GM19240 (cell line): ENCODE results near the gene TSPEAR.
"Not testable (repeated sequence)": the region's sequence is repeated elsewhere in the genome, so short reads cannot be mapped to it uniquely, and the experiment has no call there.

Experiments used
- DNase-seq: peaks from one replicate; pipeline ENCODE4 v3.0.0; 2011; ENCODE audit warnings: low spot score; ENCODE audit not compliant: insufficient read length

TSPEAR gene

DNA sequence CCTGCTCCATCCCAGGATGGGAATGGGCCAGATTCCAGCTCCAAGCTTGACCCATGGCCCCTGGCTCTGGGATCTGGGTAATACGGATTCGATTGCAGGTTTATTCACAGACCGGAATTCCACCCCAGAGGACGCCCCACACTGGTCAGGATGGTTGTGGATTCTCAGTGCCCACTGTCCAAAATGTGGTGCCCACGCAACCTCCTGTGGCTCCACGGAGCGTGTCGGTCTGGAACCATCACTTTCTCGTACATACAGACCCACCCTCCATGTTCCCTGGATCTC is 203.0 kb downstream of the TSPEAR start:
- no peak for DNase-seq

DNA sequence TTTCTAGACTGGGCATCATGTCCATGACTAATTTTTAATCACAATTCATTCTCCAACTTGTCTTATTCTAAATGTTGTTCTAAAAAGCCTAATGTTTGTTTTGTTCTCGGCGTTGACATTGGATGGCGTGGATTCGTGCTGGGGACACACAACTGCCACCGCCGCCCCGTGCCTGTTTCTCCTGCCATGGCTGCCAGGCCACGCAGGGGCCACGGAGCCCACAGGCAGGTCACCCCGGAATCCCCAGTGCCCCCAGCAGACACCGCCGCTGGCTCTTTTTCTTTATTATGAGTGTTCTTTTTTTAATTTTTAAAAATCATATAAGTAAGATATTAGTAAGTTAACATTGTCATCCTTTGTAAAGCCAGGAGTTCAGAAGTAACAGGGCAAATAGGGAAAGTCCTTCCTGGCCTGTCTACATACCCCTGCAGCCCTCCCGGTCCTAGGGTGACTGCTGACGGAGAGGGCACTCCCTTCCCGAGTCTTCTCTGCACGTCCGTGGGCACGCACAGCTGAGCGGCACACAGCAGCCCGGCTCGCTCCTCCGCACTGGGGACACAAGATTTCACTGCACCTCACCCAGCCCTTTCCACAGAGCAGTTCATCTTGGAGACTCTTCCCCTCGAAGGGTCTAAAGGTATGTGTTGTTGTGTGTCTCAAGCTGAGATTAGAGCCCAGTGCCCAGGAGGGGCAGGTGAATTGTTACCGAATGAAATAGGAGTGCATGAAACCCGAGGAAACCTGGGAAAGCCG is 203.5 kb downstream of the TSPEAR start:
- DNase-seq: no peak

DNA sequence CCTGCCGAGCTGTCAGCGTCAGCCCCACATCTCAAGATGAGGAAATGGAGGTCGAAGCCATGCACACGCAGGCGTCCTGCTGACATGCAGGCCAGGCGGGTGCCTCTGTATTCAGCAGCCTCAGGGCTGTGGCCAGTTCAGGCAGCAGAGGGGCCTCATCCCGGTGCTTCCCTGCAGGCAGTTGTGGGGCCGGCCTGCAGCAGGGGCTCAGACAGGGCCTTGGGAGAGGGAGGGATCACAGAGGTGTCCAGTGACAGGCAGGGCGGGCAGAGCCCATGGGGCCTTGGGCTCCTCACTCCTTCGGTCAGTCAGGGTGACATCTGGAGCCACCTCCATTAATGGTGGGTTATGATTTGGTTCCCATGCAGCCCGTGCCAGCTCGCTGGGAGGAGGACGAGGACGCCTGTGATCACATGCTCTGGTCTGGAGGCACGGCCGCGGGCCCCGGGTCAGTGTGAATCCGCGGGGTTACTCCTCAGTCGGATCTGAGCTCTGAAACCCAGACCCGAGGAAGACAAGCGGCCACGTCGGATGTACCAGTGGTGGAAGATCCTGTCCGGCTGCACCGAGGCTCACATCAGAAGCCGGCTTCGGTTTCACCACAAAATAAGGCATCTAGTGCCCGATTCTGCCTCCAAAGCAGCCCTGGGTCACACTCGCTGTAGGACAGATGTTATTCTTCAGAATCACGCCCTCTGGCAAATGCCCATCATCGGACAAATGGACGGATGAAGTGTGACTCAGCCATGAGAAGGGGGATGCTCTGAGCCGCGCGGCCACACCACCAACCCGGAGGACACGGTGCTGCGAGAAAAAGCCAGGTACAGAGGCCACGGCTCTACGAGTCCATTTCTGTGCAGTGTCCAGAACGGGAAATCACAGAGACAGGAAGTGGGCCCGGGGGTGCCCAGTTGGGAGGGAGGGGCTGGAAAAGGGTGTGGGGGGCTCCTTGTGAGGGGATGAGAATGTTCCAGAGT is 204.8 kb downstream of the TSPEAR start:
- DNase-seq: no peak

DNA sequence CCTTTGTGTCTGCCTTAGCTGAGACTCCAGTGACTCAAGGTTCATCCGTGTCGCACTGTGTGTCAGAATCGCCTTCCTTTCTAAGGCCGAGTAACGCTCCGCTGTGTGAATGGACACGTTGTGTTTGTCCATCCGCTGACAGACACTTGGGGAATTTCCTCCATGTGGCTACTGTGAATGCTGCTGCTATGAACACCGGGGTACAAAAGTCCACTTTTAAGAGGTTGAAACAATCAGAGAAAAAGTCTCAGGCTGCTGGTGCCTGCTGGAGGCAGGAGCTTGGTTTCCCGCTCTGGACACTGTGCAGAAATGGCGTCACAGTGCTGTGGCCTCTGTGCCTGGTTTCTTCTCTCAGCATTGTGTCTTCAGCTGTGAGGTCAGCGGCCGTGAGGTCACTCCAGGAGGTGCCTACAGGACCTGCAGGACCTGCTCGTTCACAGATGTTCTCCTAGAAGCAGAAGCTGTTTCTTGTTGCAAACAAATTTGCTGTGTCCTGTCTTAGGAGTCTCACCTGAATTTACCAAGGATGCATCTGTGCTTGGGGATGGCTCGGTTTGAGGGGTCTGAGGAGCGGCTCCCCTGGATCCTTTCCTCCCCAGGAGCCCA is 205.6 kb downstream of the TSPEAR start:
- no peak for DNase-seq

DNA sequence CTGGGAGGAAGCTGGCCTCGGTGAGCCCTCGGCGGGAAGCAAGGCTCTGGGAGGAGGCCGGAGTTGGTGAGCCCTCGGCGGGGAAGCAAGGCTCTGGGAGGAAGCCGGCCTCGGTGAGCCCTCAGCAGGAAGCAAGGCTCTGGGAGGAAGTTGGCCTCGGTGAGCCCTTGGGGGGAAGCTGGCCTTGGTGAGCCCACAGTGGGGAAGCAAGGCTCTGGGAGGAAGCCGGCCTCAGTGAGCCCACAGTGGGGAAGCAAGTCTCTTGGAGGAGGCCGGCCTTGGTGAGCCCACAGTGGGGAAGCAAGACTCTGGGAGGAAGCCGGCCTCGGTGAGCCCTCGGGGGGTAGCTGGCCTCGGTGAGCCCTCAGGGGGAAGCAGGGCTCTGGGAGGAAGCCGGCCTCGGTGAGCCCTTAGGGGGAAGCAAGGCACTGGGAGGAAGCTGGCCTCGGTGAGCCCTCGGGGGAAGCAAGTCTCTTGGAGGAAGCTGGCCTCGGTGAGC is 207.4 kb downstream of the TSPEAR start:
- no peak for DNase-seq

DNA sequence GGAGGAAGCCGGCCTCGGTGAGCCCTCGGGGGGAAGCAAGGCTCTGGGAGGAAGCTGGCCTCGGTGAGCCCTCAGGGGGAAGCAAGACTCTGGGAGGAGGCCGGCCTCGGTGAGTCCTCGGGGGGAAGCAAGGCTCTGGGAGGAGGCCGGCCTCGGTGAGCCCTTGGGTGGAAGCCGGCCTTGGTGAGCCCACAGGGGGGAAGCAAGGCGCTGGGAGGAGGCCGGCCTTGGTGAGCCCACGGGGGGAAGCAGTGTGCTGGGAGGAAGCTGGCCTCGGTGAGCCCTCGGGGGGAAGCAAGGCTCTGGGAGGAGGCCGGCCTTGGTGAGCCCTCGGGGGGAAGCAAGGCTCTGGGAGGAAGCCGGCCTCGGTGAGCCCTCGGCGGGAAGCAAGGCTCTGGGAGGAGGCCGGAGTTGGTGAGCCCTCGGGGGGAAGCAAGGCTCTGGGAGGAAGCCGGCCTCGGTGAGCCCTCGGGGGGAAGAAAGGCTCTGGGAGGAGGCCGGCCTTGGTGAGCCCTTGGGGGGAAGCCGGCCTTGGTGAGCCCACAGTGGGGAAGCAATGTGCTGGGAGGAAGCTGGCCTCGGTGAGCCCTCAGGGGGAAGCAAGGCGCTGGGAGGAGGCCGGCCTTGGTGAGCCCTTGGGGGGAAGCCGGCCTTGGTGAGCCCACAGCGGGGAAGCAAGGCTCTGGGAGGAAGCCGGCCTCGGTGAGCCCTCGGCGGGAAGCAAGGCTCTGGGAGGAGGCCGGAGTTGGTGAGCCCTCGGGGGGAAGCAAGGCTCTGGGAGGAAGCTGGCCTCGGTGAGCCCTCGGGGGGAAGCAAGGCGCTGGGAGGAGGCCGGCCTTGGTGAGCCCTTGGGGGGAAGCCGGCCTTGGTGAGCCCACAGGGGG is 208.1 kb downstream of the TSPEAR start:
- not testable (repeated sequence) for DNase-seq

DNA sequence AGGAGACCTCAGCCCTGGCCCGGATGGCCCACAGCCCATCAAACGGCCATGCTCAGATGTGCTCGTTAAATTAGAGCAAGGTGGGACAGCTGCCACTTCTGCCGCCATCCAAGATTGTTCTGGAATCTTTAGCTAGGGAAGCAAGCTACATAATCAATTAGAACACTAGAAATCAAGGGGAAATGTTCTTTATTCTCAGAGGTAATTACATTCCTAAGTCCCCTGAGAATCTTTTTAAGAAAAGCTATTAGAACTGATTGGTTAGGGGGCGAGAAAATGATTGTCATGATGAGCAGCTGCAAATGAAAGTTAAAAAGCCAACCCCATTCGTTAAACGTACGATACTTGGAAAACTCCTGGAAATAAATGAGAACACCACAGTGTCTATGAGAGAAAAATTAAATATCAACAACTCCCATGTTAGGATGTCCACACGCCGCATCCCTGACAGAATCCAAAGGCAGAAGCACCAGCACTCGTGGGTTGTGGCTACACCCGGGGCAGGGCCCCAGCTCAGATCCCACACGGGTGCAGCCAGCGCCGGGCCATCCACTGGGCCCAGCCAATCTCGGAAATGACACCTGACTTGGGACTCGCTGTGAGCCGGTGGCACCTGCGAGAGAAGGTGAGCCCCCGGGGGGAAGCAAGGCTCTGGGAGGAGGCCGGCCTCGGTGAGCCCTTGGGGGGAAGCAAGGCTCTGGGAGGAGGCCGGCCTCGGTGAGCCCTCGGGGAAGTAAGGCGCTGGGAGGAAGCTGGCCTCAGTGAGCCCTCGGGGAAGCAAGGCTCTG is 209.0 kb downstream of the TSPEAR start:
- no peak for DNase-seq

DNA sequence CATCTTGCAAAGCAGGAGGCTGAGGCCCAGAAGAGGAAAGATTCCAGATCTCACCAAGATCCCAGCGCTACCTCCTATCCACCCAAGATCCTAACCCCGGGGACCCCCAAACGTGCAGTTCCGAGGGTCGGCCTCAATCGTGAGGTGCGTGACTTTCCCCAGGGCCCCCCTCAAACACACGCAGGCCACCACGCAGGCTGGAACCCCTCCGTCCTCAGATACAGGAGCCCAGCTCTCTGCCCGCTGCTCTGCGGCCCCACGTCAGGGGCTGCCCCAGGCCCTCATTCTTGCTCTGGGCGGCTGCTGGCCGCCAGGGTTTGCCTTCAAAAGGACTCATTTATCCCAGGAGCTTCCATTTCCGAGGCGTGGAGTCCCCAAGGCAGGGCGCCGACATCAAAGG is 211.3 kb downstream of the TSPEAR start:
- DNase-seq: no peak

DNA sequence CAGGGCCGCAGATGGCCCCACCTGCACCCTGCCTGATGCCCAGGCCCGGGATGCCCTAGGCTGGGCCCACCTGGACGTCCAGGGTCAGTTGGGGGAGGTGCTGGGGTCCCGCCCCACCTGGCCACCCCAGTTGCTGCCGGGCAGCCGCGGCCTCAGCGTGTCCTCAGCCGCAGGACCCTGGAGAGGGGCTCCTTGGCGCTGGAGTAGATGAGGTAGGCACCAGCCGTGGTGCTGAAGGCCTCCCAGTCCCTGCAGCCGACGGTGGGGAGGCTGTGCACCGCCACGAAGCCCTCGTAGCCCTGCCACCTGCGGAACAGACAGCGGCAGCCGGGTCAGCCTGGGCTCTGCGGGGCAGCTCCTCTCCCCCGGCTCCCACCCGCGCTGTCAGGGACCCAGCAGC is 211.7 kb downstream of the TSPEAR start:
- no peak for DNase-seq

DNA sequence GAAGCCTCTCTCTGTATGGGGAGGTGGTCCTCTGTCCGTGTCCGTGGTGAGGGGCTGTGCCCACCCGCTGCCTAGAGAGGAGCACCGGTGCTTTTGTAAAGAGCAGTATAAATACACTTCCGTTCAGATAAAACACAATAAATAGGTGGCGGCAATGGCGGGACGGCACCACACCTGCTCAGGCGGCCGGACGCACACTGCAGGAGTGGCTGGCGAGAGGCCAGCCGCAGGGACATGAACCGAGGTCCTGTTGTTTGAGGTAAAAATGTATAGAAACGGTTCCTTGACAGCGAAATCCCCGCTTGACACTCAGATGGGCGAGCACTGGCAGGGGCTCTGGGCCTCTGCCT is 212.2 kb downstream of the TSPEAR start:
- no peak for DNase-seq

DNA sequence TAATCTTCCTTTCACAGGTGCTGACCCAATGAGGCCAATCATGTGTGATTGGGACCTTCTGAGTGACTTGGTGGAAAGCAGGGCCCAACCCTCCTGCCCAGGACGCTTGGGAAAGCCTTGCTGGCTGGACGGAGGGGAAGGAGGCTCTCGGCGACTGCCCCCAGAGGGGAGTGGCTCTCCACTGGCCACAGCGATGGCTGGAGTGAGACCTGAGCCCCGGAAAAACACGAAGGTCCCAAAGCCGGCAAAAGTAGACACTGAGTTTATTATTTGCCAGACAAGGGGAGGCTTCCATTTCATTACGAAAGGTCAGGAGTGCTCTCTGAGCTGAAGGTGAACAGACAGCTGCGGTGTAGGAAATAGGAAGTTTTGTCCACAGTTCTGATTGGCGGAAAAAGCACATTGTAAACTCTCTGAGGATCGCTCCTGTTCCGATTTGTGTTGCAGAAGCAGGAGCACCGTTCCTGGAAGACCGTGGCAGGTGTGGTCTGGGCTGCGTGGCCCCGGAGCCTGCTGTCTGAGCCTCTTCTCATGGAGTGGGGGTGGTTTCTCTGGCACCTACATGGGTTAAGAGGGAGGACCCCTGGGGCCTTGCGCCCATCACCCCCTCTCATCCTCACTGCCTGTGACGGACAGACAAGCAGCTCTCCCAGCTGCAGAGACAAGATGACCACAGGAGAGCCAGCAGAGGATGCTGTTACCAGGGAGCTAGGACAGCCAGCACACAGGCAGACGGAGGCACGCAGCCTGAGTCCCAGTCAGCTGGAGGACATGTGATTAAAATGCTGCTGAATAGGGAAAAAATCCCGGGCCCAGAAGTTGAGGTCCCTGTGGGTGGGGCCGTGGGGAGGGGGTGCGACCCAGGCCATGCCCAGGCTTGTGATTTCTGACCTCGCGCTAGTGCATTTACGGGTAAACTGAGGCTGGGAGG is 212.8 kb downstream of the TSPEAR start:
- no peak for DNase-seq

DNA sequence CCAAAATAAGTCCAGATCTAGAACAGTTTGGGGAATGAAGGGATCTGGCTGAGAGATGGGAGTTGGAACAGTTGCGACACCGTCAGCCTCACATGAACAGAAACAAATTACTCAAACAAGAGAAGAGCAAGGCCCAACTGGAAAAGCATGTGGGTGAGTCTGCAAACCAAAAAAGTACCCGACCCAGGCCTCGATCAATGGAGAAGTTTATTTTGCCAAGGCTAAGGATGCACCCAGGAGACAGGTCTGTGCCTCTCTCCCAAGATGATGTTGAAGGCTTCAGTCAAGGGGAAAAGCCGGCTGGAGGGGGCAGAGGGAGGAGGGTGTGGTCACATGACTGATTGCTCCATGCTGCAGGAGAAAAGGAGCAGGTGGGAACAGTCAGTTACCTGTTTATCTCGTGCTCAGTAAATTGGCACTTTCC is 213.7 kb downstream of the TSPEAR start:
- no peak for DNase-seq

DNA sequence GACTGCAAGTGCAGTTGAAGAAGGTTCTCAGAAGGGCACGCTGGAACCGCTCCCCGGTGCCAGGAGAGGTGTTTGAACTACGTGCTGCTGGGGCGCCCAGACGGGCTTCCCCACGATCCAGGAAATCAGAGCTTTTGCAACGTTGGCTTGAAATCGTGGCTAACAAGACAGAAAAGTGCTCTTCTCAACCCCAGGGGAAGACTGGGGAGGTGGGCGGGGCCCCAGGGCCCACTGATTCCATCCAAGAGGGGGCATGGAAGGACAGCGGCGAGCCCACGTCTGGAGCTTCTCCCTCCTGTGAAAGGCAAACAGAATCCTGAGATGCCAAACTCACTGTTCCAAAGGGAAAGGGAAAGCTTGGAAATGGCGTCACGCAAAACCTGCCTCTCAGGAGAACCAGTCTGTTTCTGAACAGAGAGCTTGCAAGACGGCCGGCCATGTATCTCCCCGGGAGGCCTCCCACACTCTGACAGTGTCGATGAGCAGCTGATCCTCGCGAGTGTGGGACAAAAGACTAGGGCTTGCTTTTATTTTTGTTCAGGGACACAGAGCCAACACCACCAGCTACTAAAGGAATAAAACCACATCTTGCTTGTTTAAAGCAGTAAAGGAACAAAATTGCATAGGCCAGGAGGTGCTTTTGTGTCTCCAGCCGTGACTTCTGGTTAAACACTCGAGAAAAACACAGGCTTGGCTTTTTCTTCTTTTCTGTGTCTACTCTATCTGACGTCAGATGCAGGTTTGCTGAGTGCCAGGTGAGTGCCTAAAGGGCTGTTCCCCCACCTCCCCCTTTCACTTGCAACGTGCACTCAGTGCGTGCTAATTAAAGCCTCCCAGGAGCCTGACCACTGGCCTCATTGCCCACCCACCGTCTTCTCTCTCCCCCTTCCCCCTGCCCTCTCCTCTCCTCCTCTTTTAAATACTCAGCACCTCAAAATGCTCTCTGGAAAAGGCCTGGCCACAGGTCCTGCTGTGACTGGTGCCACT is 214.5 kb downstream of the TSPEAR start:
- no peak for DNase-seq

DNA sequence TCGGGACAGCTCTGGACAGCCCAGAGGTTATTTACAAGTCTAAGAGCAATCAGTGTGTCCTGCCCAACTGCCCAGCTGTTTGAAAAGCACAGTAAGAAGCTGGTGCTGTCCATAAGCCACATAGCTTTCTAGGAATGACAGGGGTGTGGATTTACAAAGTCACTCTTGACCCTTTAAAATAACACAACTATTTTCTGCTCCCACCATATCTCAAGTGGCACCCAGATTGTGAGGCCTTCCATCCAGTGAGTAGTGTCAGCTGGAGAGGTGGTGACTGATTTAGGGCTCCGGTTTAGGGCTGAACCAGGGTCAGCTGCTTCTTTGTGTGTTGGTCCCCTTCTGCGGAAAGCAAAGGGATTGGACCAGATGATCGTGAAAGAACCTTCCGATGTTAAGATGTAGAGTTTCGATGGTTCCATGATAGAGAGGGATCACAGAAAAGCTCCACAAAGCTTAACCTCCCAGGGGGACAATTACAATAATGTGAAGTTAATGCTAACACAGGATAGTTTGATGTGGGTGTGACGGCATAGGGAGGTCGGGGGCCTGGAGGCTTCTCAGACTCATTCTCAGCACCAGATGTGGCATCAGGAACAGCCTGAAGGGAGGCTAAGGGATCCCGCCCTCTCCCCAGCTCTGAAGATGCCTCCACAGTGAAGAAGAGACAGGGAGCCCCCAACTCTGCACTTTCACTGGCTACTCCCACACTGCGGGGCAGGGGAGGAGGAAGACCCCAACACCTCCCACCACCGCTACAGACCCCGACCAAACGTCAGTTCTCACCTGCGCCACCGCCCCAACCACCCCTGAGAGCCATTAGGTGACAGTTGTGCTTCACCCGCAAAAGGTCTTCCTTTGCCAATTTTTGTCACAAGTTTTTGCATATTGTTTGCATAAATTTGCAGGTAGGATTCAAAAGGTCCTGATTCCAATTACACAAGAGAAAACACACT is 215.5 kb downstream of the TSPEAR start:
- no peak for DNase-seq

DNA sequence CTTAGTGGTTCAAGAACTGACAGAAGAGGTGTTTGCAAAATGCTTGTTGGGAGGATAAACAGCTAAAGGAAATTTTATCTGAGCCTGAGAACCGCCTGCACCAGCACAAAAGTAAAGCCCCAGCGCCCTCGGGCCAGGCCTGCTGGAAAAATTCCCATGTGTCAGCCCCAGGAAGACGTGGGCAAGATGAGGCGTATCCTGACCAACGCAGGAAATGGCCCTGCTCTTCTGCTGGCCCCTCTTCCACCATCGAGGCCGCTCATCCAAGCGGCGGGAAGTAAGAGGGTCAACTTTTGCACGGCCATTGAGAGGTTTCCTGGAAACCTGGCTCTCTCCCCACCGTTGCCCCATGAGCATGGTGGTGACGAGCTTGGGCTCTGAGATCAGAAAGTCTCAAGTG is 216.4 kb downstream of the TSPEAR start:
- no peak for DNase-seq

DNA sequence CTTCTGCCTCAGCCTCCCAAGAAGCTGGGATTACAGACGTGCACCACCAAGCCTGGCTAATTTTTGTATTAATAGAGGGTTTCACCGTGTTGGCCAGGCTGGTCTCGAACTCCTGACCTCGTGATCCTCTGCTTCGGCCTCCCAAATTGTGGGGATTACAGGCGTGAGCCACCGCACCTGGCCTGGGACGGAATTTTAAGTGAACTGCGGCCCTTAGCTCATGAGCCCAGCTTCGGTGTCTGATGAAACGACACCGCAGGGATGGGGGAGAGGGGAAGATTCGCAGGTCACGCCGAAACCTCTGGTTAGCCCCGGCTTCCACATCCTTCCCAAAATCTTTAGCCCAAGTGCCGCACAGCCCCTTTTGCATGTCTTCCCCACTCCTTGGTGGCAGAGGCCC is 217.0 kb downstream of the TSPEAR start:
- DNase-seq: no peak
